NCI-H1048 (cell line): ENCODE results near the gene FOXE1.

Experiments
- DNase-seq: peaks from one replicate; lab custom pipeline; 2025; lab: John Stamatoyannopoulos, UW

Gene FOXE1

GRCh38 chr9:97853056-97853843 lies at the start of gene FOXE1:
FOXE1 (plus strand) TSS chr9:97853226; CDS start chr9:97853915, 689 bp downstream.
- DNase-seq, result no peak

GRCh38 chr9:97804059-97804365 lies 49.0 kb upstream of the FOXE1 start:
- no peak for DNase-seq

GRCh38 chr9:97806721-97807120 lies 46.3 kb upstream of the FOXE1 start:
- no peak for DNase-seq

GRCh38 chr9:97807681-97808080 lies 45.3 kb upstream of the FOXE1 start:
- no peak for DNase-seq

GRCh38 chr9:97808415-97808814 lies 44.6 kb upstream of the FOXE1 start:
- no peak for DNase-seq

GRCh38 chr9:97808972-97809371 lies 44.1 kb upstream of the FOXE1 start:
- DNase-seq, result no peak

- no peak for DNase-seq
These were observed 43.2 kb upstream of the FOXE1 start for GRCh38 chr9:97809666-97810344.

- DNase-seq, result no peak
These were observed 41.3 kb upstream of the FOXE1 start for GRCh38 chr9:97811533-97812246.

GRCh38 chr9:97812247-97812543 lies 40.8 kb upstream of the FOXE1 start:
- DNase-seq, result no peak

GRCh38 chr9:97813072-97813471 lies 40.0 kb upstream of the FOXE1 start:
- no peak for DNase-seq

- DNase-seq, result no peak
These were observed 33.3 kb upstream of the FOXE1 start for GRCh38 chr9:97819735-97820134.

GRCh38 chr9:97820373-97820772 lies 32.7 kb upstream of the FOXE1 start:
- DNase-seq, result no peak

GRCh38 chr9:97830884-97831829 lies 21.9 kb upstream of the FOXE1 start:
- DNase-seq, result no peak

- no peak for DNase-seq
These were observed 21.0 kb upstream of the FOXE1 start for GRCh38 chr9:97831843-97832636.

GRCh38 chr9:97840521-97840920 lies 12.5 kb upstream of the FOXE1 start:
- no peak for DNase-seq

GRCh38 chr9:97842960-97843359 lies 10.1 kb upstream of the FOXE1 start:
- DNase-seq, result no peak

- DNase-seq, result no peak
These were observed 7.9 kb upstream of the FOXE1 start for GRCh38 chr9:97845130-97845529.

- DNase-seq, result no peak
These were observed 7.3 kb upstream of the FOXE1 start for GRCh38 chr9:97845763-97846162.

GRCh38 chr9:97846347-97846746 lies 6.7 kb upstream of the FOXE1 start:
- DNase-seq, result no peak

- no peak for DNase-seq
These were observed 5.4 kb upstream of the FOXE1 start for GRCh38 chr9:97847474-97848214.

GRCh38 chr9:97848215-97848479 lies 4.9 kb upstream of the FOXE1 start:
- DNase-seq, result no peak
